Measurements from ENCODE around the gene MICAL2.

DNA sequence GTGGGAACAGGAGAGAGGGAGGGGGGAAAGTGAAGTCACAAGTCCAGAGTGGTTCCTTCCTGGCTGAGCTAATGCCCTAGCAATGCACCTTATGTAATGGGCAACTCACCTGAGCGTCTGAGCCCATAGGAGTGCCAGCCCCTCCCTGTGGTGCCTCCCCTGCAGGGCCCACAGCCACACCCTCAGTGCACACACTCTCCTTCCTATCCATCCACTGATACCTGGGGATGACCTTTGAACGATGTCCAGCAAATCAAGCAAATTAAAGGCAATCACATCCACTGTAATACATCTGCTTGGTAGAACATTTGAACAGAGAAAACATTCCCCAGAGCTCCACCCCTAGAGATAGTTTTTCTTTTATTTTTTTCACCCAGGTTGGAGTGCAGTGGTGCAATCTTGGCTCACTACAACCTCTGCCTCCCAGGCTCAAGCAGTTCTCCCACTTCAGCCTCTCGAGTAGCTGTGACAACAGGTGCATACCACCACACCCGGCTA, 19.6 kb upstream of the MICAL2 start:
- TF ChIP-seq HDAC2 (IDR thresholded peaks at IDR 0.05) (no peak), EP300 (IDR thresholded peaks at IDR 0.05) (no peak; a peak in 1 of 5 replicates), ZFP36 (IDR thresholded peaks at IDR 0.05; ENCODE audit: borderline replicate concordance, partially characterized antibody) (no peak), KDM1A (IDR thresholded peaks at IDR 0.05; ENCODE audit: low read depth) (no peak), RFX5 (IDR thresholded peaks at IDR 0.05) (no peak)
- TF ChIP-seq, protein P1, sequence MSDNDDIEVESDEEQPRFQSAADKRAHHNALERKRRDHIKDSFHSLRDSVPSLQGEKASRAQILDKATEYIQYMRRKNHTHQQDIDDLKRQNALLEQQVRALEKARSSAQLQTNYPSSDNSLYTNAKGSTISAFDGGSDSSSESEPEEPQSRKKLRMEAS (IDR thresholded peaks at IDR 0.05): no peak
- TF ChIP-seq, protein P2, sequence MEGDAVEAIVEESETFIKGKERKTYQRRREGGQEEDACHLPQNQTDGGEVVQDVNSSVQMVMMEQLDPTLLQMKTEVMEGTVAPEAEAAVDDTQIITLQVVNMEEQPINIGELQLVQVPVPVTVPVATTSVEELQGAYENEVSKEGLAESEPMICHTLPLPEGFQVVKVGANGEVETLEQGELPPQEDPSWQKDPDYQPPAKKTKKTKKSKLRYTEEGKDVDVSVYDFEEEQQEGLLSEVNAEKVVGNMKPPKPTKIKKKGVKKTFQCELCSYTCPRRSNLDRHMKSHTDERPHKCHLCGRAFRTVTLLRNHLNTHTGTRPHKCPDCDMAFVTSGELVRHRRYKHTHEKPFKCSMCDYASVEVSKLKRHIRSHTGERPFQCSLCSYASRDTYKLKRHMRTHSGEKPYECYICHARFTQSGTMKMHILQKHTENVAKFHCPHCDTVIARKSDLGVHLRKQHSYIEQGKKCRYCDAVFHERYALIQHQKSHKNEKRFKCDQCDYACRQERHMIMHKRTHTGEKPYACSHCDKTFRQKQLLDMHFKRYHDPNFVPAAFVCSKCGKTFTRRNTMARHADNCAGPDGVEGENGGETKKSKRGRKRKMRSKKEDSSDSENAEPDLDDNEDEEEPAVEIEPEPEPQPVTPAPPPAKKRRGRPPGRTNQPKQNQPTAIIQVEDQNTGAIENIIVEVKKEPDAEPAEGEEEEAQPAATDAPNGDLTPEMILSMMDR (IDR thresholded peaks at IDR 0.05): no peak

All from A549 (cell line).